ENCODE data around the gene OR6V1. TPM values are rescaled to one million over a fixed set of nuclear protein-coding genes. Genes with fewer than 3 reads are reported as not detected.

OR6V1 gene
- total RNA-seq, 1 donor from 2014 or later, result not detected

DNA sequence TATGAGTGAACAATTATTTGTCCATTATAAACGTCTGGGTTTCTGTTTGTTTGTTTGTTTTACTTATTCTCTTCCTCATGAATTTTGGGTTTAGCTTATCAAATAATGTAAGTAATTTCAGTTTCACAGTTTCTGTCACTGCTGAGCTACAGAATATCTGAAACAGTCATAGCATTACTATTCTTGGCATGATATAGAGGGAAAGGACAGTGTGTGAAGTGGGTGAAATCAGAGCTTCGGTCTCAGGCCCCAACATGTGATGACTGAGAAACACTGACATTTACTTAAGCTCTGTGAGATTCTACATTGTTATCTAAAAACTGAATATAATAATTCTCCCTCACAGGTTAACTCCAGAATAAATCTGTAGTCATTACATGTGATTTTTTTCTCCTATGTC, 8.8 kb upstream of the OR6V1 start:
- Histone ChIP-seq H3K27ac (ENCODE audit: low read depth, low read length) (no peak overlapping the region), H2AFZ (ENCODE audit: low read depth, low read length) (no peak overlapping the region), H3K4me3 (ENCODE audit: insufficient read depth, low read depth, low read length) (no peak overlapping the region), H4K20me1 (ENCODE audit: insufficient read depth, low read length) (no peaks in the 10 kb centered on the region), H3K36me3 (ENCODE audit: insufficient read depth, low read length) (no peaks in the 10 kb centered on the region), H3K9me3 (ENCODE audit: insufficient read depth, low read depth, low read length) (no peaks in the 10 kb centered on the region), H3K4me2 (ENCODE audit: low read length) (no peak overlapping the region), H3K79me2 (ENCODE audit: insufficient read depth, low read length) (no peaks in the 10 kb centered on the region), H3K27me3 (ENCODE audit: insufficient read depth, low read length) (no peaks in the 10 kb centered on the region), H3K4me1 (ENCODE audit: insufficient read depth, low read length) (no peaks in the 10 kb centered on the region), H3K9ac (ENCODE audit: low read length) (no peak overlapping the region)
- FAIRE-seq, result no peak
- H3K4me3 Mint-ChIP-seq (ENCODE audit: unreplicated experiment), result no peak overlapping the region
- H3K27me3 Mint-ChIP-seq (ENCODE audit: low read depth, unreplicated experiment), result peaks cover 6% of the 10 kb centered on the region
- H3K36me3 Mint-ChIP-seq (ENCODE audit: low read depth, unreplicated experiment), result no peaks in the 10 kb centered on the region
- no peaks in the 10 kb centered on the region for H3K9me3 Mint-ChIP-seq (ENCODE audit: unreplicated experiment)
- DNase-seq (ENCODE audit: low read depth), result no peak
- peaks cover 17% of the 10 kb centered on the region for H3K4me1 Mint-ChIP-seq (ENCODE audit: low read depth, unreplicated experiment)
- H3K27ac Mint-ChIP-seq (ENCODE audit: unreplicated experiment), result peak overlapping the region; percentile 70
- TF ChIP-seq EZH2 (IDR thresholded peaks at IDR 0.05; ENCODE audit: insufficient read depth, low read length), result no peak
- TF ChIP-seq, protein P1, sequence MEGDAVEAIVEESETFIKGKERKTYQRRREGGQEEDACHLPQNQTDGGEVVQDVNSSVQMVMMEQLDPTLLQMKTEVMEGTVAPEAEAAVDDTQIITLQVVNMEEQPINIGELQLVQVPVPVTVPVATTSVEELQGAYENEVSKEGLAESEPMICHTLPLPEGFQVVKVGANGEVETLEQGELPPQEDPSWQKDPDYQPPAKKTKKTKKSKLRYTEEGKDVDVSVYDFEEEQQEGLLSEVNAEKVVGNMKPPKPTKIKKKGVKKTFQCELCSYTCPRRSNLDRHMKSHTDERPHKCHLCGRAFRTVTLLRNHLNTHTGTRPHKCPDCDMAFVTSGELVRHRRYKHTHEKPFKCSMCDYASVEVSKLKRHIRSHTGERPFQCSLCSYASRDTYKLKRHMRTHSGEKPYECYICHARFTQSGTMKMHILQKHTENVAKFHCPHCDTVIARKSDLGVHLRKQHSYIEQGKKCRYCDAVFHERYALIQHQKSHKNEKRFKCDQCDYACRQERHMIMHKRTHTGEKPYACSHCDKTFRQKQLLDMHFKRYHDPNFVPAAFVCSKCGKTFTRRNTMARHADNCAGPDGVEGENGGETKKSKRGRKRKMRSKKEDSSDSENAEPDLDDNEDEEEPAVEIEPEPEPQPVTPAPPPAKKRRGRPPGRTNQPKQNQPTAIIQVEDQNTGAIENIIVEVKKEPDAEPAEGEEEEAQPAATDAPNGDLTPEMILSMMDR (IDR thresholded peaks at IDR 0.05; ENCODE audit: insufficient read depth, low read depth, low read length), result no peak

DNA sequence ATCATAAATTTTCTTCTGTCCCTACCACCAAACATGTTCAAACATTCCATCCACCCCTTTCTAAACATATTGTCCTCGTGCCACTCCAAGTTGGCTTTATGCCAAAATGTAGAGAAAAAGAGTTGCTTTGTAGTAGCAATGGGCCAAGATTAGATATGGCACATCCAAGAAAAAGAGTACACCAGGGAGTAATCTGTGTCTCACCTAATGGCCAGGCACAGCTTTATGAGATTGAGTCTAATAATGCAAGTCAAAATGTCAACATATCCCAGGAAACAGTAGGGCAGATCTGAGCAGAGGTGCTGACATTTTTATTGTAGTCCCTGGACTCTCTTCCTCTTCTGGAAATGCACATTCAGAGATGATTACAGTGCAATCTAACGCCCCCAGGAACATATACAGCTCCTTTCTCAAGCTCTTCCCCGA, 5.7 kb upstream of the OR6V1 start:
- Histone ChIP-seq H3K27ac (ENCODE audit: low read depth, low read length) (no peak overlapping the region), H3K9me3 (ENCODE audit: insufficient read depth, low read depth, low read length) (no peaks in the 10 kb centered on the region)
- H3K27ac Mint-ChIP-seq (ENCODE audit: unreplicated experiment), result no peak overlapping the region

DNA sequence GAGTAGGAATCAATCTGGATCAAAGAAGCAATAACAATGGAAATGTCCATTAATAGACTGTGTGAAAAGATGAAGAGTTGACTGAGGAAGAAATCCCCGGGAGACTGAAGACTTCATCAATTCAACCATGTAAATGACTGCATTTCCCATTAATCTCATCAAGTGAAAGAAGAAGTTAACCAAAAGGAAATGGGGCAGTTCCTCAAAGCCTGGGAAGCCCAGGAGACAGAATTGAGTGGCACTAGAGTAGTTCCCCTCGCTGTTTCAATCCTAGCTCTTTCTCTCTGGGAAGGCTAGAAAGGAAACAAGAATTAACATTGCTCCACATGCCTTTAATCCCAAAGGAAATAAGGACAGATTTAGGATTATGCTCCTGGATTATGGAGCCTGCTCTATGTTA, 4.8 kb upstream of the OR6V1 start:
- Histone ChIP-seq H3K79me2 (ENCODE audit: insufficient read depth, low read length) (no peaks in the 10 kb centered on the region), H3K36me3 (ENCODE audit: insufficient read depth, low read length) (no peaks in the 10 kb centered on the region), H2AFZ (ENCODE audit: low read depth, low read length) (no peak overlapping the region), H3K4me2 (ENCODE audit: low read length) (no peak overlapping the region), H3K9ac (ENCODE audit: low read length) (no peak overlapping the region), H3K27me3 (ENCODE audit: insufficient read depth, low read length) (no peaks in the 10 kb centered on the region), H4K20me1 (ENCODE audit: insufficient read depth, low read length) (no peaks in the 10 kb centered on the region), H3K27ac (ENCODE audit: low read depth, low read length) (no peak overlapping the region), H3K4me3 (ENCODE audit: insufficient read depth, low read depth, low read length) (no peak overlapping the region), H3K4me1 (ENCODE audit: insufficient read depth, low read length) (no peaks in the 10 kb centered on the region), H3K9me3 (ENCODE audit: insufficient read depth, low read depth, low read length) (no peaks in the 10 kb centered on the region)
- Mint-ChIP-seq H3K4me1 (ENCODE audit: low read depth, unreplicated experiment) (peaks cover 14% of the 10 kb centered on the region), H3K4me3 (ENCODE audit: unreplicated experiment) (no peak overlapping the region), H3K27ac (ENCODE audit: unreplicated experiment) (no peak overlapping the region), H3K36me3 (ENCODE audit: low read depth, unreplicated experiment) (no peaks in the 10 kb centered on the region), H3K27me3 (ENCODE audit: low read depth, unreplicated experiment) (peaks cover 13% of the 10 kb centered on the region), H3K9me3 (ENCODE audit: unreplicated experiment) (no peaks in the 10 kb centered on the region)
- TF ChIP-seq, protein P1 (IDR thresholded peaks at IDR 0.05; ENCODE audit: insufficient read depth, low read depth, low read length), result no peak
- TF ChIP-seq EZH2 (IDR thresholded peaks at IDR 0.05; ENCODE audit: insufficient read depth, low read length), result no peak
- no peak for FAIRE-seq
- no peak for DNase-seq (ENCODE audit: low read depth)

More for the DNA sequence above, 5.7 kb upstream of the OR6V1 start:
- Histone ChIP-seq H2AFZ (ENCODE audit: low read depth, low read length) (no peak overlapping the region), H3K4me1 (ENCODE audit: insufficient read depth, low read length) (no peaks in the 10 kb centered on the region), H3K4me2 (ENCODE audit: low read length) (no peak overlapping the region), H3K36me3 (ENCODE audit: insufficient read depth, low read length) (no peaks in the 10 kb centered on the region), H3K27me3 (ENCODE audit: insufficient read depth, low read length) (no peaks in the 10 kb centered on the region), H4K20me1 (ENCODE audit: insufficient read depth, low read length) (no peaks in the 10 kb centered on the region), H3K9ac (ENCODE audit: low read length) (no peak overlapping the region), H3K79me2 (ENCODE audit: insufficient read depth, low read length) (no peaks in the 10 kb centered on the region), H3K4me3 (ENCODE audit: insufficient read depth, low read depth, low read length) (no peak overlapping the region)
- Mint-ChIP-seq H3K4me3 (ENCODE audit: unreplicated experiment) (no peak overlapping the region), H3K36me3 (ENCODE audit: low read depth, unreplicated experiment) (no peaks in the 10 kb centered on the region), H3K27me3 (ENCODE audit: low read depth, unreplicated experiment) (peaks cover 9% of the 10 kb centered on the region), H3K4me1 (ENCODE audit: low read depth, unreplicated experiment) (peaks cover 17% of the 10 kb centered on the region), H3K9me3 (ENCODE audit: unreplicated experiment) (no peaks in the 10 kb centered on the region)
- no peak for DNase-seq (ENCODE audit: low read depth)
- no peak for FAIRE-seq
- no peak for TF ChIP-seq EZH2 (IDR thresholded peaks at IDR 0.05; ENCODE audit: insufficient read depth, low read length)
- TF ChIP-seq, protein P1 (IDR thresholded peaks at IDR 0.05; ENCODE audit: insufficient read depth, low read depth, low read length), result no peak
